SK-N-DZ (cell line): Measurements from ENCODE around the gene SH3BP2.

ENCODE experiments used
- DNase-seq: peaks from one replicate; pipeline ENCODE4 v3.0.0-alpha.2; 2015; ENCODE audit warnings: low spot score

Gene SH3BP2

GRCh38 chr4:2790583-2791517 is 2.0 kb upstream of the SH3BP2 start:
- no peak for DNase-seq

GRCh38 chr4:2791518-2792395 is 1.1 kb upstream of the SH3BP2 start:
- DNase-seq = no peak

DNA sequence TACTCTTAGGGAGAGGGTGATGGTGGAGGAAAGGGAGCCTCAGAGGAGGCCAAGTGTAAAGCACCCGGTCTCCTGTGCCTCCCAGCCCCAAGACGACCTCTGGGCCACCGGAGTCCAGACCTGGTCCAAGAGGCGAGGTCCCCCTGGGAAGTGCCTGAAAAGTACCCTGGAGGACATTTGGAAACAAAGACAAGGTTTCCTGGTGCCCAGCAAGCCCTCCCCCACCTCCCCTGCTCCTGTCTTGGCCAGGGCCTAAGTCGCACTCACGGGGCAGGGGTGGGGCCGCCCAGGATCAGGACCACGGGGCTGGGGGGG is 532 bp upstream of the SH3BP2 start:
- DNase-seq = no peak

DNA sequence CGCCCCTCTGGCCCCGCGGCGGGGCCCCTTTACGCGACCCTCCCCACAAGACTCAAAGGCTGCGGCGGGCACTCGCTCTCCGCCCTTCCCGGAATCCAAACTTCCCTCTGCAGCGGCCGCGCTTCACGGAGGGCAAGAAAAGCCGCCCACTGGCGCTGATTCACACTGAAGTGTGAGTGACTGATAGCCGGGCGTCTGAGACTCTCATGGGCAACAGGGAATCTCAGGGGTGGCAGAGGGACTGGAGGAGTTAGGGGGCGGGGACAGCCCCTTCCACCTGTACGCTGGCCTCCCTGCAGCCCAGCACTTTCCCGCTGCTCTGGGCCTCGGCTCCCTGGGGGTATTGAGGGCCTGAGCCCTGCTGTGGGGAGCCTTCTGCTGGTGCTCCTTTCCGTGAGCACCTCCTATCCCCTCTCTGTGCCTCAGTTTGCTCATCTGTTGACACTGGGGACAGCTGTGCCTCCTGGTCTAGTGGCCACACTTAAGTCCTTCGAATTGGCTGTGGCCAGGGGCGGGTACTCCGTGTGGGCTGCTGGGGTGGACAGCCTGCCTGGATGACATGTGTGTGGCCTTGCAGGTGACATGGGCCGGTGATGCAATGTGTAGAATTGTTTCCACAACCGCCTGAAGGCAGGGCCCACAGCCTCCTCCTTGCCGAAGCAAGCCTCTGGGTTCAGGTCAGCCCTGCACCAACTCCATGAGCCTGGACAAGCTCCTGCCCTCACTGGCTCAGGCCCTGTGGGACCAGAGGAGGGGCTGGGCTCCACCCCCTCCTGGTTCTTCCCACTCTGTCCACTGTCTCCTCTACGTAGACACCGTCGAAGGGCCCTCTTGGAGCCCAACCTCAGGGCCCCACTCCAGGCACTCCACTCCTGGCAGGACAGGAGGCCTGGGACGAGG is 951 bp downstream of the SH3BP2 start:
- DNase-seq = no peak

DNA sequence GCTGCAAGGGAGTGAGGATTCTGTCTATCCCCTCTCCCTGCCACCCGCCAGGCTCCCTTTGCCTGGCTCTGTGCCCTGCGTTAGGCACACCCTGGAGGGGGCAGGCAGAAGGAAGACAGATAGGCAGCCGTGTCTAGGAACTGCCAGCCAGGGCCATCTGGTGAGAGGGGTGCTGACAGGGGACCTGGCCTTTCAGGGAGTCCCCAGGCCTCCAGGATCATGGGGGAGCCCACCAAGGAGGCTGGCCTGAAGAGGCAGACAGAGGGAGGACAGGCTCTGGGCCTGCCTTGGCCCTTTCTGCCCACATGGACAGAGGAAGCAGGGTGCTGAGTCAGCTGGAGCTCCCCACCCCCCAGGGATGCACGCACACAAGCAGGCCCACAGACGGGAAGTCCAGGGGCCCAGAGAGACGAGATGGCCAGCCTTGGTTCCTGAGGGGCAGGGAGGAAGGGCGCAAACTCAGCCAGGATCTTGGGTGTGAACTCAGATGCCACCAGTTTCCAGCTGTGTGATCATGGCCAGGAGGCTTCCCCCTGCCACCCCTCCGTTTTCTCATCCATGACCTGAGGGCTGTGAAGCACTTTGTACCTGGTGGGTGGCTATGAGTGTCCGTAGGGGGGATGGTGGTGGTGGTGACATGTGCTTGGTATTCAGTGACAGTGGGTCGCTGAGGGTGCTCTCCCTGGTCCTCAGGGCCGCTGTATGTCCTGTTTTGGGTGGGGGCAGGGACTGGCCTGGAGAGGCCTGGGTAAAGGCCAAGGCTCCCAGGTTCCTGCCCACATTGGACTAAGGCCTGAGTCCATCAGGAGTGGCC is 1.8 kb downstream of the SH3BP2 start:
- no peak for DNase-seq

- no peak for DNase-seq
Measured at GRCh38 chr4:2795300-2795892, 2.5 kb downstream of the SH3BP2 start.

DNA sequence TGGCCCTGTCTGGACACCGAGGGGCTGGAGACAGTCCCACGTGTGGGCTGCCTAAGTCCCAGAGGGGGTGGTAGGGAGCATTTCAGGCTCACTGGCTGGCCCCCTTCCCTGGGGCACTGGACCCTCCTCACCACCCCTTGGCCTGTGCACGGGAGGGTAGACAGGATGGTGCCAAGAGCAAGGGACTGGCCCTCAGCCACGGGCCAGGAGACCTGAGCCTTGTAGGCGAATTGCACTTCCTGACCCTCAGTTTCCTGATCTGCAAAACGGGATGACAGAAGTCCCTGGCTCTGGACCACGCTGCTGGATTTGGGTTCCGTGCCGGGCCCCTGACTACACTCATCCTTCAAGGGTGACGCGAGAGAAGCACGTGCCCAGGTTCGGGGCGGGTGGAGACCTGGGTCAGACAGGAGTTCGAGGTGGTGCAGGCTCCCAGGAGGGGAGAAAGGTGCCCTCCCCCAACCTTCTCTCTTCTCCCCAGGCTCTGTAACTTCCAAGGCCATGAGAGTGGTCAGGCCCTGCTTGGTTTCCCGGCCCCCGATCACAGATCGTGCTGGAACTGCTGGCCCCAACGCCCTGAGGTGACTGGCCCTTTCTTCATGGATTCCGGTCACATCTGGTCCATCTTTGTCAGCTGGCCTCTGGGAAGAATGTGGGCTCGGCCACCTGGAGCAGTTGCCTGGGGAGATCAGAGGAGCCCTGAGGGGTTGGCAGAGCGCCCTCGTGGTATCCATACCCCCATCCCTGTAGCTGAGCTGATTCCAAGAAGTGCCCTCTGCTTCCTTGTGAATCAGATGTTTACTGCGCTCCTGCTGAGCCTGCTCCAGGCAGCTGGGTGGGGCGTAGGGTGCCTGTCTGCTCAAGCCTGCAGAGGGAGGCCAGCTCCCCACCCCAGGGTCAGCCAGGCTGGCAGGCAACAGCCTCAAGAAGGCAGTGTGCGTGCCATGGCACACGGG is 3.3 kb downstream of the SH3BP2 start:
- no peak for DNase-seq

- DNase-seq = no peak
Measured at GRCh38 chr4:2796849-2797544, 4.1 kb downstream of the SH3BP2 start.

- no peak for DNase-seq
Measured at GRCh38 chr4:2797545-2798305, 4.8 kb downstream of the SH3BP2 start.

- no peak for DNase-seq
Measured at GRCh38 chr4:2798399-2799223, 5.7 kb downstream of the SH3BP2 start.

DNA sequence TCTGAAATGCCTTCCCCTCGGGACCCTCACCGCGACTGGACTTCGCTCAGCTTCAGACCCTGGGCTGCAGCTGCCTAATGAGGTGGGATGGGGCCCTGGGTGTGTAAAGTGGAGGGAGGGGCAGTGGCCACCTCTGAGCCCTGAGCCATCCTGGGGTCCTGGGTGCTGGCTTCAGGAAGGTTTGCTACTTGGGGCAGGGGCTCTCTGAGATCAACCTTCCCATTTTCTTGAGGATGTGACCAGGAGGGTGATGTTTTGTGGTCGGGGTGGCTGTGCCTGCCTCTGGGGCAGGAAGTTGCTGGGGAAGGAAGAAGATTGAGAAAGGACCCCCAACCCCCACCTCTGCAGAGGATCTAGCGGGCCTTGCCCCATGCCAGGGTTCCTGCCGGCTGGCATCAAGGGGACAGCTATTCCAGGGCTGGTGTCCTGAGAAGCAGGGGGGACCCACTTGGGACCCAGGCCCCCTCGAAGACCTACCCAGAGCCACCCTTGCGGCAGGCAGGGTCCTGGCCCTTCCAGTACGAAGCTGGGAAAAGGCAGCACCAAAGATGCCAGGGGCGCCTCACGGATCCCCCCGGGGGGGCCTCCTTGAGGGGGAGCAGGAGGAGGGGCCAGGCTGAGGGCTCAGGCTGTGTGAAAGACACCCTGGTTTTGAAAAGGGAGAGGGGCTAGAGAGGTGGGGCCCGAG is 6.5 kb downstream of the SH3BP2 start:
- no peak for DNase-seq

DNA sequence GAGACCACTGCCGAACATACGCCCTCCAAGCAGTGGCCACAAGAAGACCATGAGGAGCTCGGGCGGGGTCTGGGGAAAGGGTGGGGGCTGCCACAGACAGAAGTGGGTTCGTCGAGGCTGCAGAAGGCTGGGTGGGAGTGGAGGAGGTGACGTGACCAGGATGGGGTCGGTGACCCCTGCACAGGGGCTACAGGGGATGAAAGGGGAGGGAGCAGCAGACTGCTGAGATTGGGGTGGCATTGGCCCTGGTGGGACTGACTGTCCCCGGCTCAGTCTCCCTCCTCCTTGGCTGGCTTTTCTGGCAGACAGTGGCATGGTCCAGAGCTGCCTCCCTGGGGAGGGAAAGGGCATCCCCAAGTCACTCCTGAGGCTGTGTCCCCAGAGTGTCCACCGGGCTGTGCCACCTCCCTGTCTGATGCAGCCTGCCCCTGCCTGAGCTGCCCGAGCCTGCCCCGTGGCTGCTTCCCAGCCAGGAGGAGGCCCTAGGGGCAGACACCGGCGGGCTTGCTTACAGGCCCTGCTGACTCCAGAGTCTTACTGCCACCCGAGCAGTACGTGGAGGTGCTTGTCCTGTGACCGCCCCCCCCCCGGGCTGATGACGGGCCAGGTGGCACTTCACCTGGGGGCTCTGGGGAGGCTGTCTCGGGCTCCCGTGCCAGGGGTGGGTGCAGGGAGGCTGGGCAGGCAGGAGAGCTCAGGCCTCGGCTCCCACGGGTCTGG is 7.2 kb downstream of the SH3BP2 start:
- DNase-seq = no peak

GRCh38 chr4:2800691-2801596 is 8.1 kb downstream of the SH3BP2 start:
- peak; percentile 71 for DNase-seq
